ENCODE results near the gene MAIP1. TPM values are rescaled to one million over a fixed set of nuclear protein-coding genes. Genes with fewer than 3 reads are reported as not detected.
A peak's percentile ranks its signal among the peaks of the same experiment; 100 is the strongest.

The MAIP1 gene
- polyA plus RNA-seq, 1 of the 3 experiments (the other 2 are of a cell fraction): 11.5 TPM

GRCh38 chr2:199975273-199975895 lies 20.0 kb downstream of the MAIP1 start:
- WGBS (ENCODE audit: low lambda C conversion rate): 49% methylated on average over 3 of the region's 3 CpGs
- Histone ChIP-seq H3K27ac (ENCODE audit: low read depth in 2 of 2, low read length in 1 of 2) (no peak overlapping the region), H3K36me3 (replicated peaks in 1 of 2; ENCODE audit: control insufficient read depth in 1 of 2, insufficient read depth in 2 of 2, low read length in 1 of 2) (peaks cover 4 to 13% of the 10 kb centered on the region in 2 experiments), H3K79me2 (ENCODE audit: insufficient read depth) (no peaks in the 10 kb centered on the region), H3K9ac (no peak overlapping the region), H3K4me3 (ENCODE audit: low read depth in 2 of 2, low read length in 1 of 2) (no peak overlapping the region), H4K20me1 (ENCODE audit: insufficient read depth) (no peaks in the 10 kb centered on the region), H3K4me2 (no peak overlapping the region), H3F3A (replicated peaks; ENCODE audit: insufficient read depth) (no peaks in the 10 kb centered on the region), H3K27me3 (ENCODE audit: insufficient read depth) (no peaks in the 10 kb centered on the region), H2AFZ (ENCODE audit: low read depth) (no peak overlapping the region), H3K4me1 (ENCODE audit: control insufficient read depth in 1 of 2, insufficient read depth in 2 of 2, low read depth in 1 of 2, low read length in 1 of 2) (peaks cover 8% of the 10 kb centered on the region in 2 experiments; a peak in 2 of 4 replicates), H3K9me2 (no peaks in the 10 kb centered on the region), H3K9me3 (no peaks in the 10 kb centered on the region)
- ChIA-PET CTCF (interaction anchor here (0.9 to 4.2 kb wide), 11 partner anchors 10 to 760 kb away, joined by 3 to 96 read pairs (median 4); partner anchors contain the start of gene KCTD18), POLR2A (interaction anchor here (0.7 kb wide), 1 partner anchor 535 kb away, joined by 3 read pairs; the partner anchor contains the start of gene KCTD18)
- TF ChIP-seq ELF1 (IDR thresholded peaks at IDR 0.05): no peak
- TF ChIP-seq MEF2A (IDR thresholded peaks at IDR 0.05; ENCODE audit: borderline replicate concordance, low read depth): no peak
- TF ChIP-seq NRF1 (IDR thresholded peaks at IDR 0.05; ENCODE audit: low read depth, low read length): no peak
- TF ChIP-seq USF2 (IDR thresholded peaks at IDR 0.05; ENCODE audit: borderline replicate concordance, low read depth, low read length): no peak
- TF ChIP-seq REST (IDR thresholded peaks at IDR 0.05; ENCODE audit: low read depth, low read length): no peak
- no peak for TF ChIP-seq YY1 (IDR thresholded peaks at IDR 0.05; ENCODE audit: low read depth)
- no peak for DNase-seq

GRCh38 chr2:199977984-199978415 lies 22.6 kb downstream of the MAIP1 start:
- Histone ChIP-seq H3K27me3 (ENCODE audit: insufficient read depth) (no peaks in the 10 kb centered on the region), H3K9me3 (no peaks in the 10 kb centered on the region), H3K4me3 (ENCODE audit: low read depth in 2 of 2, low read length in 1 of 2) (no peak overlapping the region), H3K79me2 (ENCODE audit: insufficient read depth) (no peaks in the 10 kb centered on the region), H3F3A (replicated peaks; ENCODE audit: insufficient read depth) (no peaks in the 10 kb centered on the region), H3K9ac (no peak overlapping the region), H3K27ac (ENCODE audit: low read depth in 2 of 2, low read length in 1 of 2) (peak overlapping the region in 1 of 2 experiments; percentile 26; a peak in 1 of 4 replicates), H3K4me1 (ENCODE audit: control insufficient read depth in 1 of 2, insufficient read depth in 2 of 2, low read depth in 1 of 2, low read length in 1 of 2) (peaks cover 8% of the 10 kb centered on the region in 2 experiments; a peak in 3 of 4 replicates), H2AFZ (ENCODE audit: low read depth) (no peak overlapping the region), H4K20me1 (ENCODE audit: insufficient read depth) (no peaks in the 10 kb centered on the region), H3K9me2 (no peaks in the 10 kb centered on the region), H3K4me2 (peak overlapping the region; percentile 28; the same call in 1 of the 2 replicates), H3K36me3 (replicated peaks in 1 of 2; ENCODE audit: control insufficient read depth in 1 of 2, insufficient read depth in 2 of 2, low read length in 1 of 2) (peaks cover 0 to 8% of the 10 kb centered on the region in 2 experiments)
- ChIA-PET POLR2A (no interaction called here), CTCF (interaction anchor here (1.0 to 2.9 kb wide), 3 partner anchors 12 to 504 kb away, joined by 3 to 39 read pairs (median 4); no protein-coding TSS in a partner anchor)
- no peak for DNase-seq
- no peak for TF ChIP-seq FOXM1 (IDR thresholded peaks at IDR 0.05; ENCODE audit: low read depth)
- TF ChIP-seq JUND (IDR thresholded peaks at IDR 0.05): 0 out of 2 replicates have a peak, but pooled peaks have one; percentile 22
- TF ChIP-seq FOSL2 (IDR thresholded peaks at IDR 0.05; ENCODE audit: borderline replicate concordance, low read depth): 0 out of 2 replicates have a peak, but pooled peaks have one; percentile 44
- no peak for TF ChIP-seq SMC3 (IDR thresholded peaks at IDR 0.05; ENCODE audit: low read depth, low read length)
- no peak for TF ChIP-seq MAX (IDR thresholded peaks at IDR 0.05; ENCODE audit: low read depth)
